Upper lobe of right lung (tissue), 1 donor: ENCODE results near the gene AQP3. TPM values are rescaled to one million over a fixed set of nuclear protein-coding genes. Genes with fewer than 3 reads are reported as not detected.

ENCODE experiments used
- ATAC-seq: fragments of 200-7000 bp; cut with Tn5 transposase; one replicate; pipeline ENCODE4 v1.9.1; 2020; ENCODE audit warnings: mild to moderate bottlenecking, moderate library complexity
- DNase-seq: peaks from one replicate; pipeline ENCODE4 v3.0.0-alpha.2; 2020
- H3K27ac ChIP-seq: fragments of 200-600 bp; one replicate; pipeline ENCODE4 v1.8.0; 2022
- H3K27me3 ChIP-seq: fragments of 200-600 bp; one replicate; pipeline ENCODE4 v1.8.0; 2022; ENCODE audit warnings: mild to moderate bottlenecking
- H3K36me3 ChIP-seq: fragments of 200-600 bp; one replicate; pipeline ENCODE4 v1.8.0; 2022
- H3K4me1 ChIP-seq: fragments of 200-600 bp; one replicate; pipeline ENCODE4 v1.8.0; 2022
- H3K4me3 ChIP-seq: fragments of 200-600 bp; one replicate; pipeline ENCODE4 v1.8.0; 2022; ENCODE audit warnings: mild to moderate bottlenecking
- H3K9me3 ChIP-seq: fragments of 200-600 bp; one replicate; pipeline ENCODE4 v1.8.0; 2022
- intact Hi-C: fragments of 100-400 bp; cut with DNase I; formaldehyde crosslinking; loops from one replicate; pipeline ENCODE4 v1.11.0; 2022
- total RNA-seq: library from RNA; stranded (reverse); fragmentation: NEBNext Ultra II Directional; extraction: Animal tissue kit (Norgen Biotek cat#: 25700); gene quantifications from one replicate; pipeline ENCODE4 v1.2.1, GENCODE V29; 2021
- TF ChIP-seq, protein P1 (sequence below): fragments of 200-600 bp; IDR thresholded peaks from one replicate; pipeline ENCODE4 v1.8.0; 2022; ENCODE audit warnings: antibody characterized with exemption
- donor health status: DM: no; HTN: yes; CAD: no; lungs with severe emphysema.

The AQP3 gene
- total RNA-seq, 1 donor from 2014 or later = 352 TPM

DNA sequence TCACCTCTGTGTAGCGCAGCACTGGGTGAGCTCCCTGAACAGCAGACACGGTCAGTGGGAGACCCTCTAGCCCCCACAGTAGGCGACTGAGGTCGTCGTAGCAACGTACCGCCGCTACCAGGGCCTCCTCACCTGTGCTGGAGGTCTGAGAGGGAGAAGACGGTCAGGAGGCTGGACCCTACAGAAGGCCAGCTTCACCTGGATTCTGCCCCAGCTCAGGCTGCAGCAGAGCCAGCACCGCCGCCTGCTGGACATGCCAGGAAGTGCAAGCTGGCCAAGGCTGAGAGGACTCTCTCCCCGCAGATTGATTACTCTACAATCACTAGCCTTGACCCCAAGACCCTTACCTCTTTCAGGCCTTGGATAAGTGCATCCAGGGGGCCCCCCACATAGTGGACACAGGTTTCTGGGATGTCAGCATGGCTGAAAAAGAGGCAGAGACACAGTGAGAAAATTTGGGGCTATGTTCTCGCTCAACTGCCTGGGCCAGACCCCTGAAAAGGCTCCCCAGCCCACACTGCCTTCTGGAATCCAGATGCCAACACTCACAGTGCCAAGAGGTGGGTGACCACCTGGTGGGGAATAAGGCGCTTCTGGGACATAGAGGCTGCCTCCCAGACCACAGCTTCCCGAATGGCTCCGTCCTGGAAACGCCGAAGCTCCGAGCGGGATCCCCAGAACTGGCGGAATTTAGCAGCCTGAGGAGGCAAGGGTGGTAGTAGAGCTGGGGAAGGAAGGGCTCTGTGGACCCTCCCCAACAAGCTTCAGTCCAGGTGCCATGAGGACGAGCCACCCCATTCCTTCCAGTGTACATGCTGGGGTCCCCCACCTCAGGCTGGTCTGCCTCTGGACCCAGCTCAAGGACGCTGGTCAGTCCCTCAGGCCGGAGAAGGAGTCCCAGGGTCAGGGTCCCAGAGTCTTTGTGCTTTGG lies 19.4 kb upstream of the AQP3 start:
- H3K4me3 ChIP-seq = no peak overlapping the region
- TF ChIP-seq, protein P1, sequence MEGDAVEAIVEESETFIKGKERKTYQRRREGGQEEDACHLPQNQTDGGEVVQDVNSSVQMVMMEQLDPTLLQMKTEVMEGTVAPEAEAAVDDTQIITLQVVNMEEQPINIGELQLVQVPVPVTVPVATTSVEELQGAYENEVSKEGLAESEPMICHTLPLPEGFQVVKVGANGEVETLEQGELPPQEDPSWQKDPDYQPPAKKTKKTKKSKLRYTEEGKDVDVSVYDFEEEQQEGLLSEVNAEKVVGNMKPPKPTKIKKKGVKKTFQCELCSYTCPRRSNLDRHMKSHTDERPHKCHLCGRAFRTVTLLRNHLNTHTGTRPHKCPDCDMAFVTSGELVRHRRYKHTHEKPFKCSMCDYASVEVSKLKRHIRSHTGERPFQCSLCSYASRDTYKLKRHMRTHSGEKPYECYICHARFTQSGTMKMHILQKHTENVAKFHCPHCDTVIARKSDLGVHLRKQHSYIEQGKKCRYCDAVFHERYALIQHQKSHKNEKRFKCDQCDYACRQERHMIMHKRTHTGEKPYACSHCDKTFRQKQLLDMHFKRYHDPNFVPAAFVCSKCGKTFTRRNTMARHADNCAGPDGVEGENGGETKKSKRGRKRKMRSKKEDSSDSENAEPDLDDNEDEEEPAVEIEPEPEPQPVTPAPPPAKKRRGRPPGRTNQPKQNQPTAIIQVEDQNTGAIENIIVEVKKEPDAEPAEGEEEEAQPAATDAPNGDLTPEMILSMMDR = peak; percentile 93
- intact Hi-C loops = no loop called here
- H3K27me3 ChIP-seq = no peaks in the 10 kb centered on the region
- no peaks in the 10 kb centered on the region for H3K9me3 ChIP-seq
- DNase-seq (peak; percentile 87), ATAC-seq (peak; percentile 86)
- H3K36me3 ChIP-seq = peaks cover 100% of the 10 kb centered on the region
- H3K27ac ChIP-seq = no peak overlapping the region
- H3K4me1 ChIP-seq = peaks cover 6% of the 10 kb centered on the region

DNA sequence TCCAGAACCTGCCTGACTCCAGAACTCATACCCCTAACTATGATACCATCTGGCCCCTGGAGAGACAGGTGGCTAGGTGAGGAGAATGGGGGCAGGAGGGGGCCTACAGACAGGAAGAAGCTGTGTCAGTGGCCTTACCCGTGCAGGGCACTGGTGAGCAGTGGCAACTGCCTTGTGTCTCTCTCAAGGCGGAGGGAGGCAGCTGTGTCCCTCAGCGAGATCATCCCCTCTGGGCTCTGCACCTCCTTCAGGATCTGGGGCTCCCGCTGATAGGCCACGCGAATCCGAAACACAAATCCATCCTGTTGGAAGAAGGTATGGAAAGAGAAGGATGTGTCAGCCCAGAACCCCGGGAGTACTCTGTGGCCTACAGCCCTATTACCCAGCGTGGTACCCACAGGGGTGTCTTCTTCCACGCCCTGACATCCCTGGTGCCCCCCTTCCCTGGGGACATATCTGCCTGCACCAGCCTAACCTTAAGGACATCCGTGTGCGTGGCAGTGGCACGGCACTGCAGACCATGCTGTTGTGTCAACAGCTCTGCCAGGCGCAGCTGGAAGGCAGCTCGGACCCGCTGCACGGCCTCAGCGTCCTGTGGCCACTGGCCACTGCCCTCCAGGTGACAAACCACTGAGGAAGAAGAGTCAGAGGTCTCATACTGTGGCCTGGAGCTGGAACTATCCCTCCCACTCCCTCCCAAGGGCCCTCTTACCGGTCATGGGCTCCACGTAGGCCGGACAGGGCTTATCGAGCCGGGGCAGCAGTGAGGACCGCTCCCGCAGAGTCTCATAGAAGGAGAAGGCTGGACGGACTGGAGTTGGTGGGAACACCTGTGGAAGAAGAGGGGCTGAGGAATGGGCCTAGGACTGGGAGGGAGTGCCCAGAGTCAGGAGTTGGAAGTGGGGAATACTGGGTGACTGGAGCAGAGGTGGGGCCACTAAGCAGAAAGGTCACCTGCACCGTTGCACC lies 18.5 kb upstream of the AQP3 start:
- H3K4me3 ChIP-seq = no peak overlapping the region
- peak; percentile 52 for DNase-seq
- no peak for ATAC-seq
- TF ChIP-seq, protein P1 = no peak
- H3K27ac ChIP-seq = no peak overlapping the region
- no peaks in the 10 kb centered on the region for H3K9me3 ChIP-seq
- intact Hi-C loops = no loop called here
- H3K27me3 ChIP-seq = no peaks in the 10 kb centered on the region
- H3K36me3 ChIP-seq = peaks cover 100% of the 10 kb centered on the region
- no peaks in the 10 kb centered on the region for H3K4me1 ChIP-seq

- Histone ChIP-seq H3K36me3 (peaks cover 93% of the 10 kb centered on the region), H3K9me3 (no peaks in the 10 kb centered on the region), H3K27ac (no peak overlapping the region), H3K4me1 (no peaks in the 10 kb centered on the region), H3K27me3 (no peaks in the 10 kb centered on the region), H3K4me3 (no peak overlapping the region)
- DNase-seq (no peak), ATAC-seq (no peak)
- TF ChIP-seq, protein P1 = no peak
- intact Hi-C loops = no loop called here
These were observed 17.7 kb upstream of the AQP3 start for GRCh38 chr9:33465096-33465495.

DNA sequence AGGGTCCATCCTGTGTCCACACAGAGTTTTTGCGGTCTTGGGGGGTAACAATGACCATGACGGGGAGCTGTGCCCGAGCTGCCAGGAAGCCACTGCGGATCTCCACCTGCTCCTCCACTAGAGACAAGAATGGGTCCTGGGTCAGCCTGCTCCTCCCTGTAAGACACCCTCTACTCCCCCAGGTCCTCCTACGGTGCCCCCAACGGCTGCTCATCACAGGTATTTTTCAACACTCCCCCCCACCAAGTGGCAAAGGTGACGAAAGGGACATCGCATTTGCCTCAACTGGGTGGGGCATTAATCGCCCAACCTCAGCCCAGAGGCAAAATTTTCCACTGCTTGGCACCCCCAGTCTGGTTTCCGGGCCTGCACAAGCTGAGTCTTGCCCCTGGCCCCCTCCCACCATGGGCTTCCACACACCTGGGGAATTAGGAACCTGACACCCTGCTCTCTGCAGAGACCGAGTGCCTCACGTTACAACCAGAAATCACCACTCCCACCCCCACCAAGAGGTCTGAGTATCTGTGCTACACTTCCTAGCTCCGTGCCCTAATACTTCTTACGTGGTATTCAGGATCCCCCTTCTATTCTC lies 16.7 kb upstream of the AQP3 start:
- ATAC-seq (no peak), DNase-seq (no peak)
- TF ChIP-seq, protein P1 = no peak
- H3K27ac ChIP-seq = no peak overlapping the region
- H3K36me3 ChIP-seq = peaks cover 84% of the 10 kb centered on the region
- no peaks in the 10 kb centered on the region for H3K27me3 ChIP-seq
- H3K4me1 ChIP-seq = no peaks in the 10 kb centered on the region
- intact Hi-C loops = no loop called here
- no peak overlapping the region for H3K4me3 ChIP-seq
- H3K9me3 ChIP-seq = no peaks in the 10 kb centered on the region

GRCh38 chr9:33463151-33463550 lies 15.8 kb upstream of the AQP3 start:
- intact Hi-C loops = no loop called here
- no peaks in the 10 kb centered on the region for H3K27me3 ChIP-seq
- no peak overlapping the region for H3K4me3 ChIP-seq
- DNase-seq (no peak), ATAC-seq (no peak)
- no peak overlapping the region for H3K27ac ChIP-seq
- no peaks in the 10 kb centered on the region for H3K4me1 ChIP-seq
- peaks cover 74% of the 10 kb centered on the region for H3K36me3 ChIP-seq
- TF ChIP-seq, protein P1 = no peak
- no peaks in the 10 kb centered on the region for H3K9me3 ChIP-seq
